Measurements from ENCODE around the gene FBXO8.
"Not testable (repeated sequence)": the region's sequence is repeated elsewhere in the genome, so short reads cannot be mapped to it uniquely, and the experiment has no call there.

The FBXO8 gene

GRCh38 chr4:174283507-174284471 is at the start of gene FBXO8, which contains the start of gene CEP44:
Gene FBXO8 (minus strand): TSS chr4:174283667. CDS start chr4:174263092, 20,575 bp downstream.
Gene CEP44 (plus strand): TSS chr4:174283911. CDS start chr4:174299122, 15,211 bp downstream.
- DNase-seq = peak; percentile 52 to 96 (median 92)

GRCh38 chr4:174332741-174333493 is 49.5 kb upstream of the FBXO8 start:
- no peak for DNase-seq

GRCh38 chr4:174324725-174325124 is 41.3 kb upstream of the FBXO8 start:
- DNase-seq = no peak

GRCh38 chr4:174324236-174324635 is 40.8 kb upstream of the FBXO8 start:
- no peak for DNase-seq

GRCh38 chr4:174320494-174321199 is 37.2 kb upstream of the FBXO8 start:
- no peak for DNase-seq

- DNase-seq = peak in 2 of 3 experiments; percentile 27 to 63
These were observed 35.6 kb upstream of the FBXO8 start for GRCh38 chr4:174318829-174319764.

- DNase-seq = peak in 1 of 3 experiments; percentile 41
These were observed 34.1 kb upstream of the FBXO8 start for GRCh38 chr4:174317531-174317930.

GRCh38 chr4:174316954-174317353 is 33.5 kb upstream of the FBXO8 start:
- no peak for DNase-seq

GRCh38 chr4:174316546-174316945 is 33.1 kb upstream of the FBXO8 start:
- DNase-seq = no peak

- no peak for DNase-seq
These were observed 31.3 kb upstream of the FBXO8 start for GRCh38 chr4:174314770-174315169.

- DNase-seq = no peak
These were observed 30.8 kb upstream of the FBXO8 start for GRCh38 chr4:174314274-174314673.

GRCh38 chr4:174312993-174313392 is 29.5 kb upstream of the FBXO8 start:
- no peak for DNase-seq

- DNase-seq = no peak
These were observed 24.2 kb upstream of the FBXO8 start for GRCh38 chr4:174307694-174308093.

- no peak for DNase-seq
These were observed 22.5 kb upstream of the FBXO8 start for GRCh38 chr4:174305961-174306360.

GRCh38 chr4:174304664-174305063 is 21.2 kb upstream of the FBXO8 start:
- no peak for DNase-seq

- no peak for DNase-seq
These were observed 20.2 kb upstream of the FBXO8 start for GRCh38 chr4:174303687-174304086.

- DNase-seq = not testable (repeated sequence)
These were observed 11.7 kb upstream of the FBXO8 start for GRCh38 chr4:174295142-174295541.

GRCh38 chr4:174294641-174295040 is 11.2 kb upstream of the FBXO8 start:
- not testable (repeated sequence) for DNase-seq

GRCh38 chr4:174292473-174292872 is 9.0 kb upstream of the FBXO8 start:
- no peak for DNase-seq

GRCh38 chr4:174286870-174287269 is 3.4 kb upstream of the FBXO8 start:
- no peak for DNase-seq

- peak in 1 of 3 experiments; percentile 67 for DNase-seq
These were observed 1.0 kb upstream of the FBXO8 start for GRCh38 chr4:174284487-174284886.

All from NCI-H1417 (cell line).